Activated CD4-positive, alpha-beta memory T cell treated with anti-CD3 and anti-CD28 coated beads for 36 hours (primary cell): ENCODE data around the gene MYH14. TPM values are rescaled to one million over a fixed set of nuclear protein-coding genes. Genes with fewer than 3 reads are reported as not detected.
"Not testable (repeated sequence)": the region's sequence is repeated elsewhere in the genome, so short reads cannot be mapped to it uniquely, and the experiment has no call there.

Experiments
- CTCF ChIA-PET: fragments of 350-600 bp; sonication (Branson Sonifier 250); formaldehyde crosslinking; loops from one replicate; lab custom pipeline; 2021; ENCODE audit warnings: antibody characterized with exemption, inconsistent platforms; lab: Charles Lee
- POLR2A ChIA-PET: fragments of 350-600 bp; sonication (Branson Sonifier 250); formaldehyde crosslinking; loops from one replicate; lab custom pipeline; 2021; ENCODE audit warnings: antibody characterized with exemption; lab: Charles Lee
- DNase-seq: peaks from one replicate; pipeline ENCODE4 v3.0.0-alpha.2; 2020
- H3K27ac Mint-ChIP-seq: one replicate; pipeline ENCODE4 v1.8.0; 2021; ENCODE audit warnings: mixed read lengths
- H3K27me3 Mint-ChIP-seq: one replicate; pipeline ENCODE4 v1.8.0; 2021; ENCODE audit warnings: mixed read lengths
- H3K36me3 Mint-ChIP-seq: one replicate; pipeline ENCODE4 v1.8.0; 2021; ENCODE audit warnings: mixed read lengths
- H3K4me1 Mint-ChIP-seq: one replicate; pipeline ENCODE4 v1.8.0; 2021; ENCODE audit warnings: low read depth, mixed read lengths
- H3K4me3 Mint-ChIP-seq: one replicate; pipeline ENCODE4 v1.8.0; 2021; ENCODE audit warnings: mild to moderate bottlenecking, mixed read lengths
- H3K9me3 Mint-ChIP-seq: one replicate; pipeline ENCODE4 v1.8.0; 2021; ENCODE audit warnings: mixed read lengths
- intact Hi-C: fragments of 100-400 bp; cut with micrococcal nuclease; formaldehyde crosslinking; loops from one replicate; pipeline ENCODE4 v1.15.1; 2023
- total RNA-seq, 2 experiments: library from RNA; stranded (reverse); gene quantifications; one replicate each; pipeline ENCODE4 v1.2.3, GENCODE V29; 2021

The MYH14 gene
- total RNA-seq, 2 experiments from 2014 or later = not detected

- ChIA-PET CTCF (interaction anchor here (1.5 to 2.0 kb wide), 4 partner anchors 24 to 127 kb away, joined by 4 to 11 read pairs (median 6); no protein-coding TSS in a partner anchor), POLR2A (interaction anchor here (0.7 to 1.0 kb wide), 2 partner anchors 32 to 51 kb away, joined by 3 read pairs; partner anchors contain the start of gene POLD1)
- H3K36me3 Mint-ChIP-seq = peaks cover 23% of the 10 kb centered on the region
- H3K4me1 Mint-ChIP-seq = peaks cover 59% of the 10 kb centered on the region
- peak; percentile 97 for DNase-seq
- intact Hi-C loops = loop anchor here (1.0 to 10.0 kb wide), 3 partner anchors 43 to 472 kb away; partner anchors contain the start of genes NR1H2 and POLD1
- H3K27me3 Mint-ChIP-seq = peaks cover 34% of the 10 kb centered on the region
- peak overlapping the region; percentile 94 for H3K27ac Mint-ChIP-seq
- peak overlapping the region; percentile 79 for H3K4me3 Mint-ChIP-seq
- H3K9me3 Mint-ChIP-seq = no peaks in the 10 kb centered on the region
These were observed 129.9 kb downstream of the MYH14 start for GRCh38 chr19:50333235-50333736.

DNA sequence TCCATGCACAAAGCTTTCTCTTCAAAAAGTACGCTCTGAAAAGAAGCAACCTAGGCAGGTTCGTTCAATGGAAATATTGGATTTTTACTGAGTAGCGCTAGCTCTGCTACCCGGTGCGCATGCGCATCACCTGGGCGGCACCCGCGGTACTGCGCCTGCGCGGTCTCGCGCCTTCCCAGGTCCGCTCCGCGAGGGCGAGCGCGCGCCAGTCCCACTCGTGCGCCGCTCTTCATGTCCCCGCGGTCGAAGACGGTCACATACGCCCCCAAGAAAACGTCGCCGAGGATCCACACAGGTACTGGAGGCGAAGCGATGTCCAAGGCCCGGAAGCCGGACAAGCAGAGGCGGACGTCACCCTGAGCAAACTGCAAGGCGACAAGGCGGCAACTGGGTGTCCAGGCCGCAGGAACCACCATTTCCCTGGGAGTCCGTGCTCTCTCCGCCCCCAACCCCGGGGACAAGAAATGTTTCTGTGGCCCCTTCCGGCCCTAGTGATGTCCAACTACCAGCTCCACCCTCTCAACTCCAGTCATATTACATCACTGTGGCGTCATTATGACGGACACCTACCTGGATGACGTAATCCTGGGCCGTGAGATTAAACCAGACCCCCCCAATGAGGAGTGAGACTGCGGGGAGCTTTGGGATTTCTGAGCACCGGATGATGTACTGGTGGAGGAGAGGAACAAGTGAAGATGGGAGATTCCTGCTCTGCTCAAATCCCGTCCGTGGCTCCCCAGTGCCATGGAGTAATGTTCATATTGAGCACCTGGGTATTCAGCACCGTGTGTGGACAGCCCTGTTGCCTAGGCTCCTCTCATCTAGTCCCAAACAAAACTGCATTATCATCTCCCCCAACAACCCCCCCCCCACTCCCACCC is 130.6 kb downstream of the MYH14 start:
- H3K4me3 Mint-ChIP-seq = peak overlapping the region; percentile 79
- H3K4me1 Mint-ChIP-seq = peaks cover 59% of the 10 kb centered on the region
- ChIA-PET CTCF (interaction anchor here (0.6 to 2.0 kb wide), 5 partner anchors 13 to 126 kb away, joined by 4 to 11 read pairs (median 5); no protein-coding TSS in a partner anchor), POLR2A (interaction anchor here (0.7 to 1.1 kb wide), 4 partner anchors 13 to 50 kb away, joined by 3 read pairs; partner anchors contain the start of gene POLD1)
- peak overlapping the region; percentile 94 for H3K27ac Mint-ChIP-seq
- no peaks in the 10 kb centered on the region for H3K9me3 Mint-ChIP-seq
- intact Hi-C loops = loop anchor here (1.0 to 10.0 kb wide), 3 partner anchors 42 to 471 kb away; partner anchors contain the start of genes NR1H2 and POLD1
- DNase-seq = peak; percentile 87
- H3K27me3 Mint-ChIP-seq = peaks cover 34% of the 10 kb centered on the region
- H3K36me3 Mint-ChIP-seq = peaks cover 25% of the 10 kb centered on the region

GRCh38 chr19:50334741-50335421 is 131.5 kb downstream of the MYH14 start:
- Mint-ChIP-seq H3K27me3 (peaks cover 29% of the 10 kb centered on the region), H3K9me3 (no peaks in the 10 kb centered on the region), H3K36me3 (peaks cover 22% of the 10 kb centered on the region), H3K4me3 (peak overlapping the region; percentile 5), H3K27ac (peak overlapping the region; percentile 71), H3K4me1 (peaks cover 53% of the 10 kb centered on the region)
- intact Hi-C loops = loop anchor here (10.0 kb wide), 1 partner anchor 470 kb away; no protein-coding TSS in a partner anchor
- ChIA-PET CTCF (interaction anchor here (0.6 to 2.0 kb wide), 6 partner anchors 12 to 390 kb away, joined by 3 to 11 read pairs (median 4); no protein-coding TSS in a partner anchor), POLR2A (interaction anchor here (0.9 to 1.1 kb wide), 3 partner anchors 12 to 126 kb away, joined by 3 read pairs; no protein-coding TSS in a partner anchor)
- no peak for DNase-seq

DNA sequence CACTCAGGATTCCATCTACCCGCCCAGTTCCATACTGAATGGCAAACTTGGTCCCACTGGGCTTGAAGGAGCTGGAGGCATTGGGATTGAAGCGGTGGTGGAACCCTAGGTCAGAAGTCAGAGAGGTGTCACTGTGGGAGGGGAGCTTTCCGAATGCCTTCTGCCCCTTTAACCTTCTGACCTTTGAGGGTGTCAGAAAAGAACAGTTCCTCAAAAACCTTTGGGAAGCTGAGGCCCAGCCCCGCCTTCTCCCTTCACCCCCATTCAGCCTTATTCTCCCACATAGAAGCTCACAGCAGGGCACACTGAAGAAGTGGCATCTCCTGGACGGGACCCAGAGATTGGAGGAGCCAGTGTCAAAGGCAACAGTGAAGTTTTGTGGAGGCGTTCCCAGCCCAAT is 133.6 kb downstream of the MYH14 start:
- CTCF ChIA-PET = interaction anchor here (0.8 to 1.7 kb wide), 2 partner anchors 10 to 20 kb away, joined by 3 to 4 read pairs; no protein-coding TSS in a partner anchor
- H3K9me3 Mint-ChIP-seq, DNase-seq, POLR2A ChIA-PET, H3K27ac Mint-ChIP-seq, H3K4me3 Mint-ChIP-seq: not testable (repeated sequence)
- Mint-ChIP-seq H3K27me3 (peaks cover 17% of the 10 kb centered on the region), H3K4me1 (peaks cover 42% of the 10 kb centered on the region), H3K36me3 (peaks cover 22% of the 10 kb centered on the region)
- intact Hi-C loops = loop anchor here (10.0 kb wide), 1 partner anchor 468 kb away; no protein-coding TSS in a partner anchor

- Mint-ChIP-seq H3K36me3 (peaks cover 26% of the 10 kb centered on the region), H3K27me3 (no peaks in the 10 kb centered on the region), H3K4me1 (peaks cover 24% of the 10 kb centered on the region), H3K9me3 (peaks cover 4% of the 10 kb centered on the region), H3K27ac (no peak overlapping the region), H3K4me3 (no peak overlapping the region)
- CTCF ChIA-PET = interaction anchor here (0.5 to 2.5 kb wide), 2 partner anchors 12 to 214 kb away, joined by 4 to 7 read pairs; partner anchors contain the start of gene KCNC3
- DNase-seq = no peak
- intact Hi-C loops = no loop called here
- POLR2A ChIA-PET = no interaction called here
These were observed 136.9 kb downstream of the MYH14 start for GRCh38 chr19:50340331-50340730.

- peaks cover 20% of the 10 kb centered on the region for H3K4me1 Mint-ChIP-seq
- no peaks in the 10 kb centered on the region for H3K27me3 Mint-ChIP-seq
- no peak overlapping the region for H3K4me3 Mint-ChIP-seq
- ChIA-PET CTCF (interaction anchor here (0.6 to 2.5 kb wide), 2 partner anchors 13 to 1013 kb away, joined by 4 to 7 read pairs; partner anchors contain the start of gene KCNC3), POLR2A (no interaction called here)
- peaks cover 23% of the 10 kb centered on the region for H3K36me3 Mint-ChIP-seq
- peaks cover 5% of the 10 kb centered on the region for H3K9me3 Mint-ChIP-seq
- intact Hi-C loops = no loop called here
- H3K27ac Mint-ChIP-seq = no peak overlapping the region
- peak; percentile 26 for DNase-seq
These were observed 137.7 kb downstream of the MYH14 start for GRCh38 chr19:50341091-50341564.

- H3K9me3 Mint-ChIP-seq = peaks cover 6% of the 10 kb centered on the region
- intact Hi-C loops = no loop called here
- H3K4me3 Mint-ChIP-seq = peak overlapping the region; percentile 65
- H3K4me1 Mint-ChIP-seq = peaks cover 50% of the 10 kb centered on the region
- no peaks in the 10 kb centered on the region for H3K27me3 Mint-ChIP-seq
- peaks cover 17% of the 10 kb centered on the region for H3K36me3 Mint-ChIP-seq
- peak overlapping the region; percentile 70 for H3K27ac Mint-ChIP-seq
- ChIA-PET POLR2A (no interaction called here), CTCF (interaction anchor here (1.5 kb wide), 1 partner anchor 13 kb away, joined by 6 read pairs; no protein-coding TSS in a partner anchor)
- no peak for DNase-seq
These were observed 141.4 kb downstream of the MYH14 start for GRCh38 chr19:50344661-50345318.

DNA sequence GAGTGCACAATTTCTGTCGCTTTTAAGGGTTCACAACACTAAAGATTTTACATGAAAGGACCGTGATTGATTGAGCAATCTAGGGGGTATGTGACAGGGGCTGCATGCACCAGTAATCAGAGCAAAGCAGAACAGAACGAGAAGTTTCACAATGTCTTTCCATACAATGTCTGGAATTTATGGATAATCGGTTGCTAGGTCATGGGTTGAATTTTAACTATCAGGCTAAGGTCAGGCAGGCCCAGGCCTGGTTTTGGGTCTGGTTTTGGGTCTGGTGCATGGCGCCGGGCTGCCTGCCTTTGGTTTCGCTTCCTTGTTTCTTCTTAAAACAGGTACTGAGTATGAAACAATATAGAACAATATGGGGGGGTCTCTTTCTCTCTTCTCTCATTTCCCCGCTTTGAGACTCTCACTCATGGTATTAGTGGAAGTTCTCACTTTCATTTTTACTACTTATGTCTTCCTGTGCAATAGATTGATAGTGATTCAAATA is 143.7 kb downstream of the MYH14 start:
- peak; percentile 78 for DNase-seq
- POLR2A ChIA-PET = interaction anchor here (0.8 to 1.3 kb wide), 2 partner anchors 11 to 13 kb away, joined by 3 read pairs; no protein-coding TSS in a partner anchor
- H3K4me3 Mint-ChIP-seq = peak overlapping the region; percentile 55

DNA sequence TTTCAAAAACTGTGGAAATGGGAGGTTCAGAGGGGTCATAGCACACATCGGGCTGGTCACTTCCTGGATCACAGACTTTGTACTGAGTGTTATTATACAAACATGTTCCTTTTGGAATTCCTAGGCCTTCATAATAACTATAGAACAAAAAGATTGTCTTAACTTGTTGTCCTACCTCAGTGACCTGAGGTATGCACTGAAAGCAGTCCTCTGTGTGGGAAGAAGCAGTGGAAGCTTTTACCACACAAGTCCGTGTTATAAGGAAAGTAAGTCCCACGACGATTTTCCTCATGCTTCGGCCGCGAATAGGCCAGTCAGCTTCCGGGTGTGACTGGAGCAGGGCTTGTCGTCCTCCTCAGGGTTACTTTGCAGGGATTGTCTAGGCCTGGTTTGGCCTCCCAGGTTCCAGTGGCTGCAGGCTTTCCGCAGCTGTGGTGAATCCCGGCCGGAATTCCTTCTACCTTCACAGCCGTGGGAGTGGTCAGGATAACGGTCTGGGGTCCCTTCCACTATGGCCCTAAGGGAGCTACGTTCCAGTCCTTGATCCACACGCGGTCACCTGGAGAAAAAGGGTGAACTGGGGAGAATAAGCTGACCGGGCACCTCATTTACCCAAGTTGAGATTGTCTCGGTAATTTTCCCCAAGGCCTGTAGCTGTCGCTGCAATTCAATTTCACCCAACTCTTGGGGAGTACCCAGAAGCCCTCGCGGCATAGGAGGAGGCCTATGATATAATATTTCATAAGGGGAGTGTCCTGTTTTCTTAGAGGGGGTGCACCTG is 146.0 kb downstream of the MYH14 start:
- Mint-ChIP-seq H3K36me3 (peaks cover 9% of the 10 kb centered on the region), H3K27ac (no peak overlapping the region), H3K27me3 (no peaks in the 10 kb centered on the region), H3K4me3 (no peak overlapping the region), H3K4me1 (peaks cover 39% of the 10 kb centered on the region), H3K9me3 (peaks cover 6% of the 10 kb centered on the region)
- intact Hi-C loops = no loop called here
- CTCF ChIA-PET = interaction anchor here (1.1 kb wide), 1 partner anchor 21 kb away, joined by 3 read pairs; the partner anchor contains the start of gene KCNC3
- DNase-seq = no peak
- POLR2A ChIA-PET = no interaction called here

More for the DNA sequence above, 143.7 kb downstream of the MYH14 start:
- H3K27me3 Mint-ChIP-seq, H3K9me3 Mint-ChIP-seq: not testable (repeated sequence)
- CTCF ChIA-PET = interaction anchor here (0.7 to 2.7 kb wide), 6 partner anchors 10 to 21 kb away, joined by 3 to 10 read pairs (median 5); partner anchors contain the start of gene KCNC3
- Mint-ChIP-seq H3K4me1 (peaks cover 45% of the 10 kb centered on the region), H3K36me3 (peaks cover 15% of the 10 kb centered on the region), H3K27ac (peak overlapping the region; percentile 96)
- intact Hi-C loops = loop anchor here (1.0 kb wide), 2 partner anchors 16 to 18 kb away; partner anchors contain the start of gene KCNC3

DNA sequence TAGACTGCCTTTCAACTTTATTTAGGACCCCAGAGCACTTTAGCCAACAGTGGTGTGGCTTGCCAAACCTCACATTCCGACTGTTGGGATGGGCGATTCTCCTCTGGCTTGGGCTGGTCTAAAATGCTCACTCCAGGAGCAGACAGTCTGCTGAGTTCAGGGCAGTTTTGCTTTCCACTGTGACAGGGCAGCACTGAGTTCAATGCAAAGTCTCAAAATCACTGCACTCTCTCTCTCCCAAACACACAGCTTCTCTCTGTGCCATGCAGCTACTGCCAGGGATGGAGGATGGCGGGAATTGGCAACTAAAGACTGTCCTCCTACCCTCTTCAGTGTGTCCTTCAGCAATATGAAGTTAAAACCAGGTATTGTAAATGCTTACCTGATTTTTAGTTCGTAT is 148.8 kb downstream of the MYH14 start:
- no peaks in the 10 kb centered on the region for H3K27me3 Mint-ChIP-seq
- ChIA-PET CTCF (interaction anchor here (0.7 to 1.0 kb wide), 4 partner anchors 12 to 127 kb away, joined by 3 read pairs; no protein-coding TSS in a partner anchor), POLR2A (interaction anchor here (0.6 to 1.3 kb wide), 2 partner anchors 23 to 33 kb away, joined by 3 read pairs; partner anchors contain the start of gene KCNC3)
- no peaks in the 10 kb centered on the region for H3K9me3 Mint-ChIP-seq
- DNase-seq = no peak
- H3K36me3 Mint-ChIP-seq = no peaks in the 10 kb centered on the region
- H3K27ac Mint-ChIP-seq = no peak overlapping the region
- H3K4me3 Mint-ChIP-seq = no peak overlapping the region
- intact Hi-C loops = no loop called here
- peaks cover 24% of the 10 kb centered on the region for H3K4me1 Mint-ChIP-seq
